ENCODE data around the gene L3HYPDH.
"Not testable (repeated sequence)": the region's sequence is repeated elsewhere in the genome, so short reads cannot be mapped to it uniquely, and the experiment has no call there.

Gene L3HYPDH

DNA sequence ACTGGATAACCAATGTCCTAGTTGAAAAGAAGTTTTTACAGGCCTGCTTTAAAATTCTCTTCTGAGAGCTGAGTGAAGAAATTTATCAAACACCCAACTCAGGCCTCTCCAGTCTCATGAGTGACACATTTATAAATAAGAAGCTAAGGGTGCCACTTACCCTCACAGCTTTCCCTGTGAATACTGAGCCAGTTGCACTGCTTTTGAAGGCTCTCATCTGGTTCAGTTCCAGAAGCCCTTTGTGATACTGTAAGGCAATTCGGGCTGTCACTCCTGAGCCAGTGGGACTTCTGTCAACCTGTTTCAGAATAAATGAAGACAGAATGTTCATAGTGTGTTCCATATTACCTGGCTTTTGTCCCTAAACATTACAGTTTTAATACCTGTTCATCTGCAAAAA lies 8.5 kb downstream of the L3HYPDH start:
- no peak for DNase-seq

- DNase-seq = no peak
These were observed 10.0 kb downstream of the L3HYPDH start for GRCh38 chr14:59474172-59474571.

- peak; percentile 42 for DNase-seq
These were observed 18.7 kb downstream of the L3HYPDH start, which contains the start of gene GPR135 for GRCh38 chr14:59465316-59466135. Gene GPR135 (minus strand): TSS chr14:59465380. CDS start chr14:59465226, 154 bp downstream.

DNA sequence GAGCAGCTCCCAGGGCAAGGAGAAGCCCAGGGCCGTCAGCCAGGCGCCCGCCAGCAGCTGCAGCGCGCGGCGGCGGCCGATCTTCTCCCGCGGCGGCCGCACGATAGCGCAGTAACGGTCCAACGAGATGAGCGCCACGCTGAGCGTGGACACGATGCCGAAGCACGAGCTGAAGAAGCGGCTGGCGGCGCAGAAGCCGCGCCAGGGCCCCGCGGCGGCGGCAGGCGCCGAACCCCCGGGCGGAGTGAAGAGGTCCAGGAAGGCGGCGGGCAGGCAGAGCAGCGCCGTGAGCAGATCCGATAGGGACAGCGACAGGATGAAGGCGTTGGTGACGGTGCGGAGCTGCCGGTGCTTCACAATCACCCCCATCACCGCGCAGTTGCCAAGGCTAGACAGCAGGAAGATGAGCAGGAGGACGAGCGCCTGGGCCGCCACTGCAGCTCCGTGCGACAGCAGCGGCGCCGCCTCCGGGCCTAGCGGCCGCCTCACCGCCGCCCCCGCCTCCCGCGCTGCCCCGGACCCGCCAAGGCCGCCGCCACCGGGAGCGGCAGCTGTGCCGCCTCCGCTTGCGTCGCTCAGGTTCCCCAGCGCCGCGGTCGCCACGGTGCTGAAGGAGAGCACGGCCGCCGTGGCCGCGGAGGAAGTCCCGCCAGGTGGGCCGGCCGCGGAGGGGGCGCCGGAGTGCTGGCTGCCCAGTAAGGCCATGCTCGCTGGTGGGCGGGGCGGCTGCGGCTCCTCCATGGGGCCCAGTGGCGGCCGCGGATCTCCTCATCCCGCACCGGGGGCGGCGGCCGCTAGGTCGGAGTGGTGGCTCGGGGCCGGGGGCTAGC lies 19.5 kb downstream of the L3HYPDH start:
- peak; percentile 59 for DNase-seq

GRCh38 chr14:59463787-59464485 lies 20.3 kb downstream of the L3HYPDH start:
- DNase-seq = peak; percentile 3

DNA sequence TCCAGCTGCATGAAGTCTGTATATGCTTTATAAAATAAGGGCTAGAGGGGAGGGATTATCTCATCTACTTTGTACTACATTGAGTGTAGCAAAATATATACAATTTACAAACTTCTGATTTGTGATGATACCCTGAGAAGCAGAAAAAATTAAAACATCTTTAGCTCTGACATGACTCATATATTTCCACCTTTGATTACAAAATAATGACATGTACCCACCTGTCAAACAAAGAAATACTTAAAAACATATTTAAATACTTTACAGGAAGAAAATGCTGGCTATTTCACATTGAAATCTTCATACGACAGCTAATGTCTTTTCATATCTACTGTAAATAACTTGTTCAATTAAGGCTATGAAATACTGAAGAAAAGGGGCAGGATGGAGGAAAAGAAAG lies 22.3 kb downstream of the L3HYPDH start:
- DNase-seq = no peak

DNA sequence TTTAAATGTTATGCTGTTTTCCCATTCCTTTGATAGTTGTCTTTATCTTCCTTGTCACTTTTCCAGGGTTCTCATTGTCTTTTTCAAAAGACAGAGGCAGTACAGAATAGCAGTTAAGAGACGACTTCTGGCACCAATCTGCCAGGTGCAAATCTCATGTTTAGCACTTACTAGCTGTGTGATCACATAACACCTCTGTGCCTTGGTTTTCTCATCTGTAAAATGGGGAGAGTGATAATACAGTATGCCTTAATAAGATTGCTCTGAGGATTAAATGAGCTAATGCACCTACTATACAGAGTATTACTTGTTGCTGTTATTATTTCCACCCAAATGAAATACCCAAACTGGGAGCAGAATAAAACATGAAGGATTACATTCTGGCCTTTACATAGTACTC lies 23.8 kb downstream of the L3HYPDH start:
- DNase-seq = no peak

GRCh38 chr14:59458486-59458885 lies 25.7 kb downstream of the L3HYPDH start:
- DNase-seq = no peak

DNA sequence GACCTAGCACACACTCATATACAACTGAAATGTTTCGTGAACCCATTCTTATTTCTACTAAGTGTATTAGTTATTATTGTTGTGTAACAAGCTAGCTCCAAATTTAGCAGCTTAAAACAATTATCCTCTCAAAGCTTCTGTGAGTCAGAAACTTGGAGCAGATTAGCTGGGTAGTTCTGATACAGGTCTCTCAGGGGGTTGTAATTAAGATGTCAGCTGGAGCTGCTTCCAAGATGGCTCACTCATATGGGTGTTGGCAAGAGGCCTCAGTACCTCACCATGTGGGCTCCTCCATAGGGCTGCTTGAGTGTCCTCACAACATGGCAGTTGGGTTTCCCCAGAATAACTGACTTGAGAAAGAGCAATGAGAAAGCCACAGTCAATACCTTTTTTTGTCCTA lies 28.8 kb downstream of the L3HYPDH start:
- DNase-seq = no peak

GRCh38 chr14:59454139-59454538 lies 30.1 kb downstream of the L3HYPDH start:
- no peak for DNase-seq

- no peak for DNase-seq
These were observed 32.4 kb downstream of the L3HYPDH start for GRCh38 chr14:59451849-59452248.

GRCh38 chr14:59450716-59451115 lies 33.5 kb downstream of the L3HYPDH start:
- DNase-seq = no peak

- not testable (repeated sequence) for DNase-seq
These were observed 35.5 kb downstream of the L3HYPDH start for GRCh38 chr14:59448673-59449072.

- DNase-seq = no peak
These were observed 44.8 kb downstream of the L3HYPDH start for GRCh38 chr14:59439256-59439965.

GRCh38 chr14:59438195-59438647 lies 46.0 kb downstream of the L3HYPDH start:
- no peak for DNase-seq

- DNase-seq = no peak
These were observed 48.2 kb downstream of the L3HYPDH start for GRCh38 chr14:59435987-59436386.

DNA sequence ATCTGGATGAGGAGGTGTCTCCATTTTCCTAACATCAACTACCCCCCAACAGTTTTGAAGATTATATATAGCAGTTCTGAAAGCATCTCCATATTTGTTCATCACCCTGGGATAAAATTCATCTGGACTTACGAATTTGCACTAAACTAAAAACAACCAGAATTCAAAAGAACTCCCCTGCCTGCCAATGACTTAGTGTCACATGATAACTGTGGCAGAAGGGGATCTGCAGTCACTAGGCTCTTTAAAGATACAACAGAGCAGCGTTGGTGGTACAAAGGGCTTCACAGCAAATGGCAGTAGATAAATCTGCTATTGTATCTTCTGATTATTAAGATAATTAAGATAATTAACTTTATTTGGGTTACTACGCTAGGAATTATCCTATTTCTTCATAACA lies 49.1 kb downstream of the L3HYPDH start:
- no peak for DNase-seq

DNA sequence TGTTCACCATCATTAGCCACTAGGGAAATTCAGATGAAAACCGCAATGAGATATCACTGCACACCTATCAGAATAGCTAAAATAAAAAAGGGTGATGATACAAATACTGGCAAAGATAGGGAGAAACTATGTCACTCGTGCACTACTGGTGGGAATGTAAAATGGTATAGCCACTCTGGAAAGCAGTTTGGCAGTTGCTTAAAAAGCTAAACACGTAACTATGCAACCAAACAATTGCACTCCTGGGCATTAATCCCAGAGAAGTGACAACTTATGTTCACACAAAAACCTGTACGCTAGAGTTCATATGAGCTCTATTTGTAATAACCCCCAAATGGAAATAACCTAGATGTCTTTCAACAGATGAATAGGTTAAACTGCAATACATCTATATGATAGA lies 54.4 kb downstream of the L3HYPDH start:
- no peak for DNase-seq

DNA sequence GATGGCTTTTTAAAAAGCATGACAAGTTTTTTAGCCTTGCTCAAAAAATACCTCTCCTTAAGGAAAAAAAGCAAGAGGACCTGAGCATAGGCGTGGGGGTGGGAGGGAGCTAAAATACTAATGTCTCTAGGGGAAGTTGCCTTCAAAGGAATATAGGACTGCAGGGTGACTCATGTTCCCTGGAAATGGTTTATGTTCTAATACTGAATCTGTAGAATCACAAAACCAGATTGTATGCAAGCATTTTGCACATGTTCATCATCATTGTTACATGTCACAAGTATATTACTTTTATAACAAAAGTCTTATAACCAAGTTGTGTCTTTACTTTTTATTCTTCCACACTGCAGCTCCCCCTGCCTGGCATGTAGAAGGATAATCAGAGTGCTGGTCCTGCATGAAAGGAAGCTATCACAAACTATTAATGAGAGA lies 55.6 kb downstream of the L3HYPDH start:
- DNase-seq = no peak

- DNase-seq = no peak
These were observed 56.3 kb downstream of the L3HYPDH start for GRCh38 chr14:59427653-59428580.

DNA sequence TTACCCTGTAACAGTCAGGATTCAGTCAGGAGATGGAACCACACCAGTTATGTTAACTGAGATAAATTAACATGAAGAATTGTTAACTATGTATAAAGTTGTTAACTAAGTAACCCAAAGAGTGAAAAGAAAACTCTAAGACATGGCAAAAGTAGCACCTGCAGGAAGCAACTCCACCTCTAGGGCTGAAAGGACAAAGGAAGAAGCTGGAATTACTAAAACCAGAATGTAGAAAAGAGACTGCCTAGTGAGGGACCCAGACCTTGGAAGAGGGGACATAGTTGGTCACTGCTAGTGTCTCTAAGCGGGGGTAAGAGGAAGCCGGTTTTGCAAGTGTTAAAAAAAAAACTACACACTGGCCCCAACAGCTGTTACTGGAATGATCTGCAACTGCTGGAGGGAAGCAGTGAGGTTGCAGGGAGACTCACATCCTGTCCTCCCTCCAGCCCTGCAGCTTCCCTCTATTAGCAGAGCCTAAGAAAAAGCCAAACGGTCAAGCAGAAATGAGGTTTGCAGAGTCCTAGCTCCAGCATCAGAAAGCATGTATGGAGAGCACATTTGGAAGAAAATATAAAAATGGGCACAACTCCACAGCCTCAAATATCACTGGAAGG lies 58.8 kb downstream of the L3HYPDH start:
- no peak for DNase-seq

Data from CD4-positive, alpha-beta T cell treated with Interleukin-12 subunit alpha and Interleukin-12 subunit beta, for 1 hour (primary cell).